GM19351 (cell line): ENCODE measurements around the gene NGDN.
"Not testable (repeated sequence)": the region's sequence is repeated elsewhere in the genome, so short reads cannot be mapped to it uniquely, and the experiment has no call there.

Experiments
- ATAC-seq: cut with Tn5 transposase; IDR thresholded peaks from one replicate; pipeline ENCODE4 v1.9.1; 2021; ENCODE audit warnings: mild to moderate bottlenecking, moderate library complexity; ENCODE audit not compliant: unreplicated experiment

NGDN gene, protein sequence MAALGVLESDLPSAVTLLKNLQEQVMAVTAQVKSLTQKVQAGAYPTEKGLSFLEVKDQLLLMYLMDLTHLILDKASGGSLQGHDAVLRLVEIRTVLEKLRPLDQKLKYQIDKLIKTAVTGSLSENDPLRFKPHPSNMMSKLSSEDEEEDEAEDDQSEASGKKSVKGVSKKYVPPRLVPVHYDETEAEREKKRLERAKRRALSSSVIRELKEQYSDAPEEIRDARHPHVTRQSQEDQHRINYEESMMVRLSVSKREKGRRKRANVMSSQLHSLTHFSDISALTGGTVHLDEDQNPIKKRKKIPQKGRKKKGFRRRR

DNA sequence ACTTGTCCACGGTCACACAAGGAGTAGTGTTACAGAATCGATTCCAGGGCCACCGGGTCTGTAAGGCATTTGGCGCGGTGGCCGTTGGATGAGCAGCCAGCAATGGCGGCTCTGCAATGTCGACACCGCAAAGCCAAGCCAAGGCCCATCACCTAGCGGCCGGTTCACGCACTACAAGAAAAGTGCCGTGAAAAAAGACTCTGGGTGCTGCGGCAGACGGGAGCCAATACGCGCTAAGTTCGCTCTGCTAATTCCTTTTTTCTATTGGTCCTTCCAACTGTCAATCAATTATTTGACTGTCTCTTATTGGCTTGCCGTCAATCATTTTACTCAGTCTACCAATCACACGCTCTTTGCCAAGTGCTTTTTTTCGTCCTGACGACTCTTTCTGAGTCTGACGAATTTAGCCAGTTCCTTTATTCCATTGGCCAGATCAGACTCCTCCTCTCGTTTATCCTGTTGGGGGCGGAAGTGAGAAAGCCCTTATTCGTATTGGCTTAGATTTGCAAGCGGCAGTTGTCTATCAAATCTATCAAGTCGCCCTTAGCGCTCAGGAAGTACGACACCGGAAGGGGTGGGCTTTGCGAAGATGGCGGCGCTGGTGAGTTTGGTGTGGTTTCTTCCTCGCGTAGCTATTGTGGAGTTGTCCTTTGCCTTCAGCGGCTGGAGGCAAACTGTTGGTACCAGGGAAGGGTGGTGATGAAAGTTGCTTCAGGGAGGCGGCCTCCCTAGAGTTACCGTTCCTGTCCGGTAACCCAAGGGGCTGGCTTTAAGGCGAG, at the start of gene NGDN:
NGDN (plus strand) TSS at position 577 of the 779 bp plus-strand sequence; CDS start at position 590, 13 bp downstream.
- ATAC-seq = peak; percentile 94

DNA sequence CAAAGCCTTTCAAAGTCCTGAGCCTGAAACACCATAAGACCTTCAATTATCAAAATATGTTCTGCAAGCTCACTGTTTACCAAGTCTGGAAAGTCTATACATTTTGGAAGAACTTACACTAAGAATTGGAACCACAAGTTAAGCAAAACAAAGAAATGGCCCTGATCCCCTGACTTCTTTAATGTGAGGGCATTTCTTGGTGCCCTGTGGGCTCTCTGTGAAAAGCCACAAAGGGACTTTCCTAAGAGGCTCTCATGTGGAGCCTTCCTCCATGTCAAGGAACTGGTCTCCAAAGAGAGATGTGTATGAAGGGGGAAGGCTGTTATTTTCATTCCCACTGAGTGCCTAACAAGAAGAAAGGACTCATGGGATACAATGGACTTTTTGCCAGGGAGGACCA, 47.9 kb upstream of the NGDN start:
- no peak for ATAC-seq

DNA sequence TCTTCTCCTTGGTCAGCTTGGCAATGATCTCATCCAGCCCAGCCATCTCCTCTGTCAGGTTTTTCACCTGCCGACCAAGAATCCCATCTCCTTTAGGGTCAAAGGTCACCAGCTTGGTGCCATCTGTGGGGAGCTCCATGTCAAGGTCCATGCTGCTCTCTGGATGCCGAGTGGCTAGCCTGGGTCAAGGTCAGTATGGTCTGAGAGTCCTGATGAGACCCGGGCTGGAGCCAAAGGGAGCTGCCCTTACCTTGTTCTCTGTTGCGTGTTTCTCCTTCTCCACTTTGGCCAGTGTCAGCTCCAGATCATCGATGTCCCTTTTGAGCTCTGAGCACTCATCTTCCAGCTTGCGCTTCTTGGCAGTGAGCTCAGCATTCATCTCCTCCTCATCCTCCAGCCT, 45.8 kb upstream of the NGDN start:
- ATAC-seq = no peak

DNA sequence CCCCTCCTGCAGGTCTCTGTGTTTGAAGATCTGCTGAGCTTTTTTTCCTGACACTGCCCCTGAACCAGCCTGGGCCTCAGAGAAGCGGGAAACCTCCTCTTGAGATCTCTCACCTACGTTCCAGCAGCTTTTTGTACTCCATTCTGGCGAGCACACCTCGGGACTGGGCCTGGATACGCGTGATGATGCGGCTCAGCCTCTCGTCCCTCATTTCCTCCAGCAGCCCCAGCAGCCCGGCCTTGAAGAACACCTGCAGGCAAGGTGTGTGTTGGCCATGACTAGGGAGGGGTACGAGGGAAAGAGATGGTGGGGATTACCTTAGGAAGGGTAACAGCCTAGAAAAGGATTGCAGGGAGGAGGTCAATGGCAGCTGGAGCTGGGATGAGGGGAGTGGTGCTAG, 44.3 kb upstream of the NGDN start:
- no peak for ATAC-seq

DNA sequence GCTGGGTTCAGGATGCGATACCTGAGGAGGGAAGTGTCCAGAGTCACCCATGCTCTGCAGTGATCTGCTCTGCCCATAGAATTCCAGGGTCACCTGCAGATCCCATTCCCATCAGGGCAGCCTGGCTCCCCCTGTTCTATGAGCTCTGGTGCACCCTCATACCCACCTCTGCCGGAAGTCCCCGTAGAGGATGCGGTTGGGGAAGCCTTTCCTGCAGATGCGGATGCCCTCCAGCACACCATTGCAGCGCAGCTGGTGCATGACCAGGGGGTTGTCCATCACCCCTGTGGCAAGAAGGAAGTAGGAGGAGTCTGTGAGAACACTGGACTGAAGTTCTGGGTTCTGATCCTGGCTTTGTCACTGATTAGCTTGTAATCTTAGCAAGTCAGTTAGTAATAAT, 43.7 kb upstream of the NGDN start:
- ATAC-seq = not testable (repeated sequence)

DNA sequence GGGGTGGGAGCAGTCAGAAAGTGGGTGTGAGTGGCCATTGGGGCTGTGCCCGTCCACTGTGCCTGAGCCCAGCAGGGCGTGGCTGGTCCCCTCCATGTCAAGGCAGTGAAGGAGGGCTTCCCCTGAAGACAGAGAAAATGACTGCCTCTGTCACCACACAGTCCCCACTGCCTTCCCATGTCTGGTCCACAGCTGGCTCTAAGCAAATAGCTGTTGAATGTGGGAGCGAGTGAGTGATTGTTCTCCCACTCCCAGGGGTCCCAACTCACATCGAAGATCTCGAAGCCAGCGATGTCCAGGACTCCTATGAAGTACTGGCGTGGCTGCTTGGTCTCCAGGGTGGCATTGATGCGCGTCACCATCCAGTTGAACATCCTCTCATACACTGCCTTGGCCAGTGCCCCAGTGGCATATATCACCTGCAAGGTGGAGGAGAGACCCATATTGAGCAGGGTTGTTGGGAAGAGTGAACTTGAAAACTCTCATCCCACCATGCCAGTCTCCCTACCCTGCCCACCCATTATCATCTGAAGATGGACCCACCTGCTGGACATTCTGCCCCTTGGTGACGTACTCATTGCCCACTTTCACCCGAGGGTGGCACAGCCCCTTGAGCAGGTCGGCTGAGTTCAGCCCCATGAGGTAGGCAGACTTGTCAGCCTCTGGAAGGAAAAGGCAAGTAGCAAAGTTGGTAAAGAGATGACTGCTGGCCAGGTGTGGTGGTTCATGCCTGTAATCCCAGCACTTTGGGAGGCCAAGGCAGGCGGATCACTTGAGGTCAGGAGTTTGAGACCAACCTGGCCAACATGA, 40.6 kb upstream of the NGDN start:
- no peak for ATAC-seq

DNA sequence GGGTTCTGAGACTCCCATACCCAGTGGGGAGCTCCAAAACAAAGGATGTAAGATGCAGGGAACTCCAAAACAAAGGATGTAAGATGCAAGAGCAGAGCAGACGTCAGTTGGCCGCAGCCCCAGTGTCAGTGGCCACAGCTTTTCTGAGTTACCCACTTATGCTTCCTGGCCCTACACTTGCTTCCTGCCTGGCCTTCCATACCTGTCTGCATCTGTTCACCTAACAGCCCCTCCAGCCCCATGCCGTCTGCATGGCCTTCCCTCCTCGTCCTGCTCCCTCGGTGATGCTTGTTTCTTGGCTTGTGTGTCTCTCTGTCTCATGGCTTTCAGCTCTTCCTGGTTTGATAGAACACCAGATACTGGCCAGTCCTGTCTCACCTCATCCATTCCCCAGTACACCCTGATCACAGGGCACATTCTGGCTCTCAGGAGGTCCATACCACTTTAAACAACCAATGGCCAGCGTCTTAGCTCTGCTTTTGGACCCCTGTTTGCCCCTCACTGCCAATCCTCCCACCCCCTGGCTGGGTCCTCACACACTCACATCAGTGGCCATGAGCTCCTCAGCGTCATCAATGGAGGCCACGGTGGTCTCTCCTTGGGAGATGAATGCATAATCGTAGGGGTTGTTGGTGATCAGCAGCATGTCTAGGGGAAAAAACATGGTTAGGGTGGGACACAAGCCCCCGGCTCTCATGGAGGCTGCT, 39.3 kb upstream of the NGDN start:
- no peak for ATAC-seq

DNA sequence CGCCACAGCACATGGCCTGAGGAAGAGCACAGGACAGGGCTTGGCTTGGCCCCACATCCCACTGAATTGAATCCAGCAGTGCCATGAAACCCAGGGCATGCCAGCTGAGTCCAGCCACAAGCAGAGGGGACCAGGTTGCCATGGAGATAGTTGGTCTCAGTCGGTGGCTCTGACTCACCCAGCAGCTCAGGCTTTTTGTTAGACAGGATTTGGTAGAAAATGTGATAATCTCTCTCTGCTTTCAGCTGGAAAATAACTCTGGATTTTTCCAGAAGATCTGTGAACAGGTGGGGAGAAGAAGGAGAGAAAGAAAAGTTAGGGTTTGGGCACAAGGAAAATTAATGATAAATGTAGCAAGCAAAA, 38.8 kb upstream of the NGDN start:
- ATAC-seq = no peak

DNA sequence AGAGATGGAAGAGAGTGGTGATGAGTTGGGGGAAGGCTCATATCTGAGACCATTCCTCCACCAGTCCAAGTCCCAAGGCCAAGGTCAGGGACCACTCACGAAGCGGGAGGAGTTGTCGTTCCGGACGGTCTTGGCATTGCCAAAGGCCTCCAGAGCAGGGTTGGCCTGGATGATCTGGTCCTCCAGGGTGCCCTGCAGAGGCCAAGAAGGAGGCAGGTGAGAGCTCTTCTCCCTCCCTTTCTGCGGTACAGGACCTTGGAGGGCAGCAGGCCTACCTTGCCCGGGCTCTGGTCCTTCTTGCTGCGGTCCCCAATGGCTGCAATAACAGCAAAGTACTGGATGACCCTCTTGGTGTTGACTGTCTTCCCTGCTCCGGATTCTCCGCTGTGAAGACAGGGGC, 38.0 kb upstream of the NGDN start:
- no peak for ATAC-seq

DNA sequence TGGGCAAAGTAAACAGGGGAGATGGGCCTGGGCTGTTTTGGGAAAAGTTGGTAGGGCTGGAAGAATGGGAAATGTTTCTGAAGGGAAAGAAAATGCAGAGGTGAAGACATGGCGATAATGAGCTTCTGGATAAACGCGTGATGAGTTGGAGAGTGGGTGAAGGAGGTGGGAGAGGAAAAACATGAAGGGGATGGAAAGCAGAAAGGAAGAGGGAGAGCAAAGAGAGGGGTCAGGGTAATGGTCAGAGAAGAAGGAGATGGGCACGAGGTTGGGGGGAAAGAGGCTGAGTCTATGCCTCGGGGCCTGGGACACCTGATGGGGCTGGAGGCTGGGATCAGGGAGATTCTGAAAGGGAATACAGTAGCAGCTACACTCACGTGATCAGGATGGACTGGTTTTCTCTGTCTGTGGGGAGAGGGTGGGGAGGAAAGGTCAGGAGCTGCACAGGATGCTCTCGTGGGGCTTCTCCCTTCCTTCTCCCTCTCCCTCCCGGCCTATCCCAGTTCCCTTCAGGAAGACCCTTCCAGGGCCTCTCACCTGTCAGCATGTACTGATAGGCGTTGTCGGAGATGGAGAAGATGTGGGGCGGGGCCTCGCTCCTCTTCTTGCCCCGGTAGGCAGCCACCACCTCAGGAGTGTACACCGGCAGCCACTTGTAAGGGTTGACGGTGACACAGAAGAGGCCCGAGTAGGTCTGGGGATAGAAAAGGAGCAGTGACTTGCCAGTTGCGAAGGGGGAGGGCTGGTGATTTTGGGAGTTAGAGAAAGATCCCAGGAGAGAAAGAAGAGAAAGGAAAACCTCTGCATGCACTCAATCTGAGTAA, 37.2 kb upstream of the NGDN start:
- no peak for ATAC-seq

DNA sequence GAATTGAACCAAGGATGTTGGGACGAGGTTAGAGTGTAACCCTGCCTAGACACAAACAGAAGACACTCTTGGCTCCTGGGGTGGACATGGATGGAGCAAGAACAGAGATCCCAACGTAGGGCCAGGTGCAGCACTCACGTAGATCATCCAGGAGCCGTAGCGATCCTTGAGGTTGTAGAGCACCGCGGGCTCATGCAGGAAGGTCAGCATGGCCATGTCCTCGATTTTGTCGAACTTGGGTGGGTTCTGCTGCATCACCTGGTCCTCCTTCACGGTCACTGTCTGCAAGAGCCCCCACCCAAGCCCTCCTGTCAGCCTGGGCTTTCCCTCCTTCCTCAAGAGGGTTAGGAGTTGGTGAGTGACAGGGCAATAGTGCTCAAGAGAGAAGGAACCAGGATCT, 36.6 kb upstream of the NGDN start:
- no peak for ATAC-seq

DNA sequence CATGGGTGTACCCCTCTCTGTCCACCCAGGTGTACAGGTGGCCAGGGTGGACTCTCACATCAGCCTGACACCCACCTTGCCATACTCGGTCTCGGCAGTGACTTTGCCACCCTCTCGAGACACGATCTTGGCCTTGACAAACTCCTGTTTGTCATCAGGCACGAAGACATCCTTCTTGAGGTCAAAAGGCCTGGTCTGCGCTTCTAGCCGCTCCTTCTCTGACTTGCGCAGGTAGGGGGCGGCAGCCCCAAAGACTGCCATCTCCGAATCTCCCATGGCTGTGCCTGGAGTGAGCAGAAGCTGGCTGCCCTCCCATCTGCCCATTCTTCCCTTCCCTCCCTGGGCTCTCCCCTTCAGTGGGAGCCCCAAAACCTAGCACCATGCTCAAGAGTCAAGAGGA, 36.0 kb upstream of the NGDN start:
- no peak for ATAC-seq

DNA sequence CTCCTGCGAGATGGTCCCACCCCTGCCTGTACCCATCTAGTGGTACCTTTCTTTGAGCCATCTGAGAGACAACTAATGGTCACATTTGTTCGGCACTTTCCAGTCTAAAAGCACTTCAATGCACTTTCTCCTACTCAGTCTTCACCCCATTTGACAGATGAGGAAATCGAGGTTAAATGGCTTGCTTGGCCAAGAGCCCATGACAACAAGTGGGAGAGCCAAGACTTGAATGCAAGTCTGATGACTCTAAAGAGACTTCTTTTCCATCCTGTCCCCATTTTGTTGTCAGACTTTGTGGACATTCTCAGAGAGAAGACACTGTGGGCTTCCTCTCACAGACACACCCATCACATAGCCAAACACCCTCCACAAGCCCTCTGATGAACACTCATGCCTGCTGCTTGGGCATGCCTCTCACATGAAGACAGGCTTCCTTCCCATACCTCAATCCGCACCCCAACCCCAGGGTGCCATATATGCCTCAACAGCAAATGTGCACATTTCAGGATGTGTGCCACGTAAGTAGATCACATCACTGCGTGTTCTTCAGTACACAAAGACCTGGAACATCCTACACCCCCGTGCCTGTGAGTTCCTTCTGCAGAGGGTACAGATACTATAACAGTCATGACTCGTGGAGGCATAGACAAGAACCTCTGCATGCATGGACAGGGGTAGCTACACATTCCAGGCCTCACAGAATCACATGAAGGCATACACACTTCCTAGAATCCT, 34.8 kb upstream of the NGDN start:
- no peak for ATAC-seq

DNA sequence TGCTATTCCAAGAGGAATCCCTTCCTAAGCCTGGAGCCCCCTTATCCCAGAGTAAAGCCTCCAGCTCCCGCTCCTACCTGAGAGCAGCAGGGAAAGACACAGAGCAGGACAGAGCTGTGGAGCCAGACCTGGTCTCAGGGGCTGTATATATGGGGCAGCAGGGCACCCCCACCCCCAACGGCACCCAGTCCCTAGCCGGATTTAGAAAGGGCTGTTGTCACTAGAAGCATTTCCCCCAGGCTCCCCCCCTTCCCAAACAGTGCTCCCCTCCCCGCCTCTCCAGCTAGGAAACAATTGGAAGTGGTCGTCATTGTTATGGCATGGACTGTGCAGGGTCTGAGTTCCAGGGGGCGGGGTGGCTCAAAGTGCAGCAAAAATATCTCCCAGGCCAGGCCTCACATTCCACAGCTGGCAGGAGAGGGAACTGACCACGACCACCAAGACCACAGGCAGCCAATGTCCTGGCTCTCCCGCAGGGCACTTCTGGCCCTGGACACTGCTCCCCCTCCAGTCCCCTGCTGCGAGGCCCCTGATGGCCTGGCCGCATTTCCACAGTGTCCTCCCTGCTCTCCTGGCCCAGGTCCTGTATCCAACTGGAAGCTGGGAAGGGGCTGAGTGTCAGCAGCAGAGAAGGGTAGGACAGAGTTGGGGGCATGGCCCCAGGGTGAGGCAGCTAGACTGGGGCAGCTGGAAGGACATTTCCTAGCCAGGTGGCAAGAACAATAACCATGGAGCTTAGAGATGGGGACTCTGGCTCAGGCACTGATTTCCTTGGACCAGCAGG, 33.8 kb upstream of the NGDN start, which contains the start of gene MYH7:
MYH7 (minus strand) TSS at position 118 of the 784 bp plus-strand sequence. CDS start 1,928 bp downstream, outside the sequence.
- ATAC-seq = no peak

DNA sequence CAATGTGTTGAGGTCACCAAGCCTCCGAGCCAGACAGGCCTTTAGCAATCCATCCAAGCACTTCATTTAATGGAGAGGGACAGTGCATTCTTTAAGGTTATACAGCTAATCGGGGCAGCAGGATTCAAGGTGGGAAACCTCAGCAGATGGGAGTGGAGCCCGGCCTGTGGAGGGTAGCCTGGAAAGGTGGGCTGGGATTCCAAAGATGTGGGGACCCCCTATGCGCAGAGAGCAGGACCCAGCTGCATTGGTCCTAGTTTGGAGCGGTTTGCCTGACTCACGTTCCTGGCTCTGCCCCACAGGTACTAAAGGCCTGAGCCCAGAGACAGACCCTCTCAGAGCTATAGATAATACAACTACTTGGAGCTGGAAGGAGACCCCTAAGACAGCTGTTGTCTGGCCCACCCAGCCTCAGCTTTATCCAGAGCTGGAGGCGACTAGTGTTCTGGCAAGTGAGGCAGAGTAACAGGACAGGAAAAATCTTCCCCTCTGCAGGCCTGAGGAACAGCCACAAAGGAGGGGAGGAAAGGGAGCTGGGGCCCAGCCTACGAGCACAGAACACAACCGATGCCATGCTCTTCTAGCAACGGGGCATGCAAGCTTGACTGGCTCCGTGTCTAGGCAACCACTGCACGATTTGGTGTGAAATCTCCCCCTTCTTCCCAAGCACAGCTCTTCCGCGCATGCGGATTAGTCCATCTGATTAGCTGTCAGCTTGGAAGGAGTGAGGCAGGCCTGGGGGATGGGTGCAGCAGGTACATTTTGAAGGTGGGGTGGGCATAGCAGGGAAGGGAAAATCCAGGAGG, 33.0 kb upstream of the NGDN start:
- no peak for ATAC-seq

DNA sequence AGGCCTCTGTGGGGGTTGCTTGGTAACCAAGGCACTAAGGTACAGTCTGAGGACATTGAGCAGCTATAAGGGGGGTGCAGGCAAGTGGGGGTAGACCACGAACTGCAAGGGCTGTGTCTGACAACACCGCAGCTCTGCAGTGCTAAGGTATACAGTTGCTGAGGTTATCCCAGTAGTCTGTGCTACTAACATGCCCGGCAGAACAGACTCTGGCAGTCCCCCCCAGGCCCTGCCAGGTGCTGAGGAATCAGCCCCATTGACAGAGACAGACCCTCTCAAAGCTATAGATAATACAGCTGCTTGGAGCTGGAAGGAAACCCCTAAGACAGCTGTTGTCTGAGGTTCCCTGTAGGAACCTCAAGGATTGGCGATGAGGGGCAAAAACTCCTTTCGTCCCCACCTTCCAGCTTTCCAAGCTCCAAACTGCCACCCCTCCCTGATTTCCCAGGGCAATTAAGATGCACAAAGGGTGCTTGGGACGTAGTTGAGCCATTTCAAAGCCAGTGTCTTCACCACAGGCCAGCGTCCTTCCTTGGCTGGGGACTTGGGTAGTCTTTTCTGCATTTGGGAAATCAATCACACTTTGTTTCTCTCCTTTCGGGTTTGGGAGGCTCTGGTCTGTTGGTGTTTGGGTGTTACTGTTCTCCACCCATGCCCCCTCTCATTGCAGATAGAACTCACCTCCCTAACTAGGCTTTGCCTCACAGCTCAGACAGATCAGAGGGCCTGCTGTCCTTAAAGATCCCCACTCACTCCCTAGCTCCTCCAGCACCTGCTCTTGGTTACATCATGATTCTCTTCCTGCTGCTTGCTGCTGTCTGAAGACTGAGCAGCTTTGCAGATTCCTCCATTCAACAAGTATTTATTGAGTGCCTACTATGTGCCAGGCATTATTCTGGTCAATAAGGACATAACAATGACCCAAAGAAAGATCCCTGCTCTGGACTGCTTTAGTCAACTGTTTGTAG, 32.1 kb upstream of the NGDN start:
- ATAC-seq = no peak
